Activated gamma-delta T cell (primary cell): ENCODE data around the gene DTNA.

Experiments used
- DNase-seq: peaks from one replicate; lab custom pipeline; 2025; lab: John Stamatoyannopoulos, UW

The DTNA gene

DNA sequence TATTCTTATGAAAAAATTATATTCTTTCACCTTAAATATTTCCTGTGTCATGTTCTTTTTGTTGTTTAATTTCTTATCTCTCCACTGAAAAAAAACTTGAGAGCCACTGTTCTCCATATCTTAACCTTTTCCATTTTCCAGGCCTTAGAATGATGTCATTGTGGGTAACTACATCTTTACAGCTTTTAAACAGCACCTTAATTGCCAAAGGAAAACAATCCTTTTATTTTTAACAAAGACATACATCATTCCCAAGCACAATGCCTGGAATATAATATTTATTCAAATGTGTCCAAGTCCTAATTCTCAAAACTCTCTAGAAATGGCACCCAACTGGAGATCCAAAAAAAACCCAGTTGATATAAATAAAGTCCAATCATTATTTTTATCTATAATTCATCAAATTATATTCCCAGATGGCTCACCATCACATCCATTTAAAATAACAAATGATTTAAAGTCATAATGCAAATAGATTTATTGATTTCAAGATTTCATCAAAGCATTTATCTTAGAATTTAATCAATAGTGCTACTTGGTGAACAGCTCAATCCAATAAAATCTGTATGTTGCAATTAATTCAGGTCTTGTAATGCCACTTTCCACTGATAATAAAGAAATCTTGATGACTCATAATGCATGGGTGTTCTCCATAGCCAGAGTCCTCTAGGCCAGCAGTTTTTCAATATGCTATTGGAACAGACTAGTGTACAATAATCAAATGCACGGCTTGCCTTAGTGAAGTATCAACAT, 224.0 kb downstream of the DTNA start:
- DNase-seq: no peak

DNA sequence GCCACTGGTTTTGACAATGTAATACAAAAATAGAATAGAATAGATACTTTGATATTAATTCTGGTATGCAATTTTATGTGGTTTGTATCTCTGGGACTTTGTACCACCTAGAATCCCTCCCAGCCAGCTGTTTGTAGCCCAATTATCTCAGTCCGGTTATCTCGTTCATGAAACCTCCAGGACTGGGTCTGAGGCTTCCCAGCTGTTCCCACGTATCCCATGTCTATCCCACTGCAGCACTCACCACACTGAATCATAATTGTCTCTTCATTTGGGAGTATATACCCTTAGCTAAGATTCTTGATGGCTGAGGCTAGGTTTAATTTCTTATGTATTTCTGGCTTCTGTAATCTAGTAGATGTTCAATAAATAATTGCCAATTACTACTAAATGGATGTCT, 226.7 kb downstream of the DTNA start:
- no peak for DNase-seq

DNA sequence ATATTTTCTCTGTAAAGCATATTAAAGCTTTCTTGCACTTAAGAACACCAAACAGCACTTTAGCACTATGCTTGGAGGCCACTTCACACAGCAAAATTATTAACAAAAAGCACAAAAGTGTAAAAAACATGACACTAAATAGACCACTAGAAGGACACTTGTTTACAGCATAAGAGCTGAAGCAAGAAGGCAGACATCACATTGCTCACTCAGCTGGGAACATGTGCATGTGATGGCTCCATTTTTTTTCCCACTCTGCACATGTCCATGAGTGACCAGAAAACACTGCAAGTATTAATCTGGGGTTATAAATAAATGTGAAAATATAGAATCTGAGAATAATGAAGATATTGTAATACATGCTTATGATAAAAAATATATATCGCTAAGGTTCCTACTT, 228.0 kb downstream of the DTNA start:
- DNase-seq: no peak
